ENCODE data around the gene POLK. TPM values are rescaled to one million over a fixed set of nuclear protein-coding genes. Genes with fewer than 3 reads are reported as not detected.

Gene POLK
- total RNA-seq, 1 experiment from 2014 or later: 20.9 TPM

GRCh38 chr5:75550597-75550996 is 38.9 kb downstream of the POLK start:
- Histone ChIP-seq H3K4me2 (no peak overlapping the region), H3K9me2 (ENCODE audit: insufficient read depth) (no peaks in the 10 kb centered on the region), H3K4me1 (replicated peaks; ENCODE audit: insufficient read depth) (no peaks in the 10 kb centered on the region), H3K4me3 (no peak overlapping the region), H3F3A (ENCODE audit: insufficient read depth, low read depth) (no peaks in the 10 kb centered on the region), H3K79me2 (ENCODE audit: low read depth) (no peaks in the 10 kb centered on the region), H3K27me3 (ENCODE audit: insufficient read depth, low read depth) (no peaks in the 10 kb centered on the region), H3K9me3 (ENCODE audit: insufficient read depth, low read depth) (no peaks in the 10 kb centered on the region), H4K20me1 (ENCODE audit: insufficient read depth) (no peaks in the 10 kb centered on the region), H3K27ac (no peak overlapping the region), H2AFZ (no peak overlapping the region), H3K36me3 (ENCODE audit: low read depth) (0 out of 2 replicates have a peak, but pooled peaks cover 7% of the 10 kb centered on the region)
- TF ChIP-seq, protein P1, sequence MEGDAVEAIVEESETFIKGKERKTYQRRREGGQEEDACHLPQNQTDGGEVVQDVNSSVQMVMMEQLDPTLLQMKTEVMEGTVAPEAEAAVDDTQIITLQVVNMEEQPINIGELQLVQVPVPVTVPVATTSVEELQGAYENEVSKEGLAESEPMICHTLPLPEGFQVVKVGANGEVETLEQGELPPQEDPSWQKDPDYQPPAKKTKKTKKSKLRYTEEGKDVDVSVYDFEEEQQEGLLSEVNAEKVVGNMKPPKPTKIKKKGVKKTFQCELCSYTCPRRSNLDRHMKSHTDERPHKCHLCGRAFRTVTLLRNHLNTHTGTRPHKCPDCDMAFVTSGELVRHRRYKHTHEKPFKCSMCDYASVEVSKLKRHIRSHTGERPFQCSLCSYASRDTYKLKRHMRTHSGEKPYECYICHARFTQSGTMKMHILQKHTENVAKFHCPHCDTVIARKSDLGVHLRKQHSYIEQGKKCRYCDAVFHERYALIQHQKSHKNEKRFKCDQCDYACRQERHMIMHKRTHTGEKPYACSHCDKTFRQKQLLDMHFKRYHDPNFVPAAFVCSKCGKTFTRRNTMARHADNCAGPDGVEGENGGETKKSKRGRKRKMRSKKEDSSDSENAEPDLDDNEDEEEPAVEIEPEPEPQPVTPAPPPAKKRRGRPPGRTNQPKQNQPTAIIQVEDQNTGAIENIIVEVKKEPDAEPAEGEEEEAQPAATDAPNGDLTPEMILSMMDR (conservative IDR thresholded peaks at IDR 0.05): no peak
- no peak for TF ChIP-seq EZH2 (IDR thresholded peaks at IDR 0.05; ENCODE audit: low read depth)
- no peak for DNase-seq
- POLR2A ChIA-PET (ENCODE audit: unreplicated experiment): no interaction called here
- intact Hi-C loops (cut with micrococcal nuclease; ENCODE audit: unreplicated experiment): no loop called here
- BruUV-seq (replicated peaks): no TSS peak
- CTCF ChIA-PET: no interaction called here

DNA sequence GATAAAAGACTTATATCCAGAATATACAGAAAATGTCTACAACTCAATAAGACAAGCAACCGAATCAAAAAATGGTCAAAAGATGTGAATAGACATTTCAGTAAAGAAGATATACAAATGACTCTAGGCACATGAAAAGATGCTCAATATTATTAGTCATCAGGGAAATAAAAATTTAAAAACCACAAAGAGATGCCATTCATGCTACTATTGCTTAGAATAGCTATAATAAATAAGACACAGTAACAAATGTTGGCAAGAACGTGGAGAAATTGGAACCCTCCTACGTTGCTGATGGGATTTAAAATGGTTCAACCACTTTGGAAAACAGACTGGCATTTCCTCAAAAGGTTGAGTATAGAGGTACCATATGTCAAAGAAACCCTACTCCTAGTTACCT is 39.8 kb downstream of the POLK start:
- TF ChIP-seq EZH2 (IDR thresholded peaks at IDR 0.05; ENCODE audit: low read depth): no peak
- TF ChIP-seq, protein P1 (conservative IDR thresholded peaks at IDR 0.05): no peak
- Histone ChIP-seq H3K9me2 (ENCODE audit: insufficient read depth) (no peaks in the 10 kb centered on the region), H3F3A (ENCODE audit: insufficient read depth, low read depth) (no peaks in the 10 kb centered on the region), H4K20me1 (ENCODE audit: insufficient read depth) (no peaks in the 10 kb centered on the region), H3K4me1 (replicated peaks; ENCODE audit: insufficient read depth) (no peaks in the 10 kb centered on the region), H3K4me3 (no peak overlapping the region), H3K27ac (no peak overlapping the region), H3K36me3 (ENCODE audit: low read depth) (0 out of 2 replicates have a peak, but pooled peaks cover 7% of the 10 kb centered on the region), H2AFZ (no peak overlapping the region), H3K4me2 (no peak overlapping the region), H3K9me3 (ENCODE audit: insufficient read depth, low read depth) (no peaks in the 10 kb centered on the region), H3K27me3 (ENCODE audit: insufficient read depth, low read depth) (no peaks in the 10 kb centered on the region), H3K79me2 (ENCODE audit: low read depth) (no peaks in the 10 kb centered on the region)
- BruUV-seq (replicated peaks): no TSS peak
- intact Hi-C loops (cut with micrococcal nuclease; ENCODE audit: unreplicated experiment): no loop called here
- POLR2A ChIA-PET (ENCODE audit: unreplicated experiment): no interaction called here
- CTCF ChIA-PET: no interaction called here
- DNase-seq: no peak

DNA sequence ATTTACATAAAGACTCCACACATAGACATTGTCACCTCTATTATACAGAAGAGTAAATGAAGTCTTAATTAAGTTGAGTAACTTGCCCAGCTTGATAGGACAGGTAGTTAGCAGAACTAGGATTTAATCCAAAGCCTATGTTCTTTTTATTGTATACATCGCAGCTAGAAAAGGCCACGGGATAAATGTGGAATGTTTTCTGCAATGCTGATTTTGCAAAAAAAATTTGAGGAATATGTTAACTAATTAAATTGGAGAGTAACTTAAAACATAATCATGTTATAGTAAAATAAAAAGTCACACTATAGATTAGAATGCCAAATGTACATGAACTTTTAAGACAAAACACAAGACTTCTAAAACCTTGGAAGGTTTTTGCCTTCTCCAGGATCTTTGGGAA is 41.1 kb downstream of the POLK start:
- H4K20me1 ChIP-seq (ENCODE audit: insufficient read depth): no peaks in the 10 kb centered on the region
- 0 out of 2 replicates have a peak, but pooled peaks cover 7% of the 10 kb centered on the region for H3K36me3 ChIP-seq (ENCODE audit: low read depth)
- no peaks in the 10 kb centered on the region for H3K79me2 ChIP-seq (ENCODE audit: low read depth)
- no peaks in the 10 kb centered on the region for H3K4me1 ChIP-seq (replicated peaks; ENCODE audit: insufficient read depth)
- H3K27ac ChIP-seq: no peak overlapping the region
- CTCF ChIA-PET: no interaction called here
- H3K9me2 ChIP-seq (ENCODE audit: insufficient read depth): no peaks in the 10 kb centered on the region
- H3K4me3 ChIP-seq: no peak overlapping the region
- no peaks in the 10 kb centered on the region for H3K27me3 ChIP-seq (ENCODE audit: insufficient read depth, low read depth)
- POLR2A ChIA-PET (ENCODE audit: unreplicated experiment): no interaction called here
- TF ChIP-seq EZH2 (IDR thresholded peaks at IDR 0.05; ENCODE audit: low read depth): no peak
- TF ChIP-seq, protein P1 (conservative IDR thresholded peaks at IDR 0.05): no peak
- no peak overlapping the region for H3K4me2 ChIP-seq
- DNase-seq: no peak
- no peak overlapping the region for H2AFZ ChIP-seq
- no peaks in the 10 kb centered on the region for H3F3A ChIP-seq (ENCODE audit: insufficient read depth, low read depth)
- no TSS peak for BruUV-seq (replicated peaks)
- intact Hi-C loops (cut with micrococcal nuclease; ENCODE audit: unreplicated experiment): no loop called here
- no peaks in the 10 kb centered on the region for H3K9me3 ChIP-seq (ENCODE audit: insufficient read depth, low read depth)
